Kidney epithelial cell (primary cell): Measurements from ENCODE around the gene DTNA. TPM values are rescaled to one million over a fixed set of nuclear protein-coding genes. Genes with fewer than 3 reads are reported as not detected.
"Not testable (repeated sequence)": the region's sequence is repeated elsewhere in the genome, so short reads cannot be mapped to it uniquely, and the experiment has no call there.

ENCODE experiments used
- DNase-seq: peaks from one replicate; pipeline ENCODE4 v3.0.0-alpha.2; 2010; ENCODE audit warnings: low read depth
- H3K27me3 ChIP-seq: 2 replicates; pipeline ENCODE4 v1.6.0; 2011; ENCODE audit warnings: low read length; ENCODE audit not compliant: control insufficient read depth, insufficient read depth
- H3K36me3 ChIP-seq: 2 replicates; pipeline ENCODE4 v1.5.1; 2011; ENCODE audit warnings: low read length; ENCODE audit not compliant: control insufficient read depth, insufficient read depth
- H3K4me3 ChIP-seq: 2 replicates; pipeline ENCODE4 v1.5.1; 2011; ENCODE audit warnings: low read depth, mild to moderate bottlenecking, control low read depth, low read length
- total RNA-seq: library from RNA; depleted of rRNA; stranded (reverse); fragments of >200 nt; gene quantifications from 2 replicates; pipeline ENCODE4 v1.2.3, GENCODE V29; 2015
- TF ChIP-seq, protein P1 (sequence below): IDR thresholded peaks from 2 replicates; pipeline ENCODE4 v1.5.1; 2011; ENCODE audit warnings: mild to moderate bottlenecking, moderate library complexity, low read length, control low read depth, inconsistent platforms; ENCODE audit not compliant: insufficient read depth, poor library complexity, severe bottlenecking

The DTNA gene
- 11.6 and 19.3 TPM in 2 replicates for total RNA-seq

DNA sequence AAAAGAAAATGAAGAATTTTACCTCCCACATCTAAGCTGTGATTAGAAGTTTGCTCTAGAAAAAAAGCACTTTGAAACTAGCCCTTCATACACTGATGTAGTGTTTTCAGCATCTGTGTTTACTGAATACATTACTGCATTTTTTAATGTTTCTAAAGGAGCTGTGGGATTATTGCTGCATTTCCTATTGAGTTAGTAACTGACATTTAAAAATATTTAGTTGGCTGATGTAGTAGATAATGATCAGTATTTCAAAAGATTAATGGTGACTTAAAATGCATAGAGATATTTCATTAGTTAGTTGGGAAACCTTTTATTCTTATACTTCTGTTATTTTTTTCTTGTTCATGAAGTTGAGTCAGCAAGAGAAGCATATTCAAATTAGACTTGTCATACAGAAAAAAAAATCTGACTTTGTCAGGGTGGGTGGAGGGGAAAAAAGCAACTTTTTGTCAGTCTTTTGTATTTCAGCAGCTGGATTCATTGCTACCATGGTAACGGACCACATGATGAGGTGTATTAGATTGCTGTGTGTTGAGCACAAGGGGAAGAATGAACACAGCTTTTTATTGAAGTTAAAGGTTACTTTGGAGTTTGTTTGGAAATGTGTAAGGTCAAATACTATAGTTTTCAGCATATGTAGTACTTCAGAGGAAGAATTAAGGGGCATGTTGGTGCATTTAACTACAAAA, at the start of gene DTNA:
Gene DTNA, plus strand, starts transcription at position 549 of the 692 bp plus-strand sequence. CDS start 45,679 bp downstream, outside the sequence.
- TF ChIP-seq, protein P1, sequence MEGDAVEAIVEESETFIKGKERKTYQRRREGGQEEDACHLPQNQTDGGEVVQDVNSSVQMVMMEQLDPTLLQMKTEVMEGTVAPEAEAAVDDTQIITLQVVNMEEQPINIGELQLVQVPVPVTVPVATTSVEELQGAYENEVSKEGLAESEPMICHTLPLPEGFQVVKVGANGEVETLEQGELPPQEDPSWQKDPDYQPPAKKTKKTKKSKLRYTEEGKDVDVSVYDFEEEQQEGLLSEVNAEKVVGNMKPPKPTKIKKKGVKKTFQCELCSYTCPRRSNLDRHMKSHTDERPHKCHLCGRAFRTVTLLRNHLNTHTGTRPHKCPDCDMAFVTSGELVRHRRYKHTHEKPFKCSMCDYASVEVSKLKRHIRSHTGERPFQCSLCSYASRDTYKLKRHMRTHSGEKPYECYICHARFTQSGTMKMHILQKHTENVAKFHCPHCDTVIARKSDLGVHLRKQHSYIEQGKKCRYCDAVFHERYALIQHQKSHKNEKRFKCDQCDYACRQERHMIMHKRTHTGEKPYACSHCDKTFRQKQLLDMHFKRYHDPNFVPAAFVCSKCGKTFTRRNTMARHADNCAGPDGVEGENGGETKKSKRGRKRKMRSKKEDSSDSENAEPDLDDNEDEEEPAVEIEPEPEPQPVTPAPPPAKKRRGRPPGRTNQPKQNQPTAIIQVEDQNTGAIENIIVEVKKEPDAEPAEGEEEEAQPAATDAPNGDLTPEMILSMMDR, result no peak
- peak within 1 kb of the TSS; percentile 27 for H3K4me3 ChIP-seq

DNA sequence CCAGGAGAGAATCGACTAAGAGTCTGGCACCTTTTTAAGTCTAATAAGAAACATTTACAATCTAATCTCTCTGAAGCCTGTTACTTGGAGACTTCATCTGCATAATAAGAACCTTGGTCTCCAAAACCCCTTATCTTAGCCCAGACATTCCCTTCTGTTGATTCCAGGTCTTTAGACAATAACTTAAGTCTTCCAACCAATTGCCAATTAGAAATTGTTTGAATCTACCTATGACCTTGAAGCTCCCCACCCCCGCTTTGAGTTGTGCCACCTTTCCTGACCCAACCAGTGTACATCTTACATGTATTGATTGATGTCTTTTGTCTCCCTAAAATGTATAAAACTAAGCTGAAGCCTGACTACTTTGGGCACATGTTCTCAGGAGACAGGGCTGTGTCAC, 49.5 kb upstream of the DTNA start:
- H3K4me3 ChIP-seq, result no peak overlapping the region
- no peaks in the 10 kb centered on the region for H3K27me3 ChIP-seq
- no peak for DNase-seq
- TF ChIP-seq, protein P1, result no peak
- H3K36me3 ChIP-seq, result no peaks in the 10 kb centered on the region

More for the DNA sequence above, at the start of gene DTNA:
- peak; percentile 89 for DNase-seq
- Histone ChIP-seq H3K27me3 (no peaks in the 10 kb centered on the region), H3K36me3 (no peaks in the 10 kb centered on the region)

DNA sequence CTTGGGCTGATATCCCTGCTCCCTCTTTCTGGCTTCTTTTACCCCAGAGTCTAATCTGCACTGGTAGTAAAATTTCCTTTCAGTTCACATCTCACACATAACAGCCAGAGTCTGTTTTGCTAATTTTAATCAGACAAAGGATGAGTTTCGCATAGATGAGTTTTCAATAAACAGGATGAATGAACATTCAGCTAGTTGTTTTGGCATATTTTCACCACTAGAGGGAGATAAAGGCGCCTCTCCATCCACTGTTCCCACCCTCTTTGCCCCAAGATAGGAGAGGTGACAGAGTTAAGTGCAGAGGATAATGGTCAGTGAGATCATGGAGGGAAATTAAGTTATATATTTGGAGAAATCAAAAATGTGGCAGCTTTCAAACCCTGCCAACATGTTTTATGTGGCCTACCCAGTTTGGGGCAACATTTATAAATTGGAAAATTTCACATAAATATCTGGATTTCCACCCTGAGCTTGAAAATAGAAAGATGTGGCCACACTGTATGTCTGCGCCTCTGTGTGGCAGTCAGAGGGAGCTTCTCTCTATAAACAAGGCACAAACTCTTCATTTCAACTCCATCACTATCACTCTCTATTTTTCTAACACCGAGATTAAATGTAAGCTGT, 48.5 kb upstream of the DTNA start:
- no peak for DNase-seq
- Histone ChIP-seq H3K36me3 (no peaks in the 10 kb centered on the region), H3K27me3 (no peaks in the 10 kb centered on the region), H3K4me3 (no peak overlapping the region)
- TF ChIP-seq, protein P1, result peak; percentile 71

DNA sequence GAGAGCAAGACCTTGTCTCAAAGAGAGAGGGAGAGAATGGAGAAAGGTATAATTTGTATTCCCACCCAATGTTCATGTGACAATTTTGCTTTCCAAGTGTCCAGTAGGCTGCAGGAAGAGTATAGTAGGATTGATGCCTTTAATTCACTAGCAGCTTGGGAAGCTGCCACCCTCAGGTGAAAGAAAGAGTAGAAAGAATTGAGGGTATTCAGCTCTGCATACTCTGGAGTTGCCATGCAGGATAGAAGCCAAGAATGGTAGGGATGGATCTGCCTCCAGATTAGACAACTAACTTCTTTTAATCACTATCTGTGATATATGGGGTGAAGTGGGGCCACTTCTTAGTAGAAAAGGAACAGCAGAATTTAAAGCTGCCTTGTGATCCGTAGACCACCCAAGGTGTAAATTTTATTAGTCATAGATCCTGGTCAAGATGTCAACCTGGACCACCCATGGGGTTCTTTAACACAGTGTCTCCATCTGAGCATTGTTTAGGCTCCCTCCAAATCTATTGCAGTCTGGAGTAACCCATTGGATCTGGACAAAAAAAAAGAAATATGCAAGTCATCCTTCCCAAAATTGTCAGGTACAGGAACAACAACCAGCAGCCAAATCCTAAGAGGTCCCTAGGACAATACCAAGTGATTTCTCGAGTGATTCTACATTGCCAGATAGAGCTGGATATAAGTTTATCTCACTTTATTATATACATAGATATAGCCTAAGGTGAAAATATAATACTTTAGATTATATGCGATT, 33.1 kb upstream of the DTNA start:
- TF ChIP-seq, protein P1, result no peak
- Histone ChIP-seq H3K27me3 (no peaks in the 10 kb centered on the region), H3K36me3 (no peaks in the 10 kb centered on the region), H3K4me3 (no peak overlapping the region)
- DNase-seq, result no peak

DNA sequence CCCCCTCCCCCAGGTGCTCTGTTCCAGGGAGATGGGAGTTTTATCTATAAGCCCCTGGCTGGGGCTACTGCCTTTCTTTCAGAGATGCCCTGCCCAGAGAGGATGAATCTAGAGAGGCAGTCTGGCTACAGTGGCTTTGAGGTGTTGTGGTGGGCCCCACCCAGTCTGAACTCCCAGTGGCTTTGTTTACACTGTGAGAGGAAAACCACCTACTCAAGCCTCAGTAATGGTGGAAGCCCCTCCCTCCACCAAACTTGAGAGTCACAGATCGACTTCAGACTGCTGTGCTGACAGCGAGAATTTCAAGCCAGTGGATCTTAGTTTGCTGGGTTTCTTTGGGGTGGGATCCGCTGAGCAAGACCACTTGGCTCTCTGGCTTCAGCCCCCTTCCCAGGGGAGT, 20.3 kb upstream of the DTNA start:
- not testable (repeated sequence) for H3K27me3 ChIP-seq, H3K4me3 ChIP-seq, DNase-seq, H3K36me3 ChIP-seq

DNA sequence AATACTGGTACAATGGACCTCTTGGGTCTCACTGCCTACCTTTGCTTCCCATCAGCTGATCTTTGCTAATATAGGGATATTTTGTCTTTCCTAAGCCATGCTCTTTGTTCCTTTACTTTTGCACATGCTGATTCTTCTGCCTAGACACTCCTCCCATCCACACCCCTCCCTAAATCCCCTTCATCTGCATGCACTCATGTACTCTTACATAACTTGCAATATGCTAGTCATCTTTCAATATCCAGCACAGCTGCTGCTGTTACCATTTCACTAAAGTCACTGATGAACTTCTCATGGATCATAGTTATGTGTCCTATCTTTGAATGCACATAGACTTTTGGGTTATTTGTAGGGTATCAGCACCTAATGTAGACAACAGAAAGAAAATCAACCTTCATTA, 18.5 kb upstream of the DTNA start:
- no peak for DNase-seq
- Histone ChIP-seq H3K27me3 (no peaks in the 10 kb centered on the region), H3K36me3 (no peaks in the 10 kb centered on the region), H3K4me3 (no peak overlapping the region)
- TF ChIP-seq, protein P1, result no peak
